OCI-LY7 (cell line): ENCODE measurements around the gene CIDEA. TPM values are rescaled to one million over a fixed set of nuclear protein-coding genes. Genes with fewer than 3 reads are reported as not detected.

Experiments used
- BruUV-seq: library from RNA; stranded (reverse); fragments of 400-500 nt; replicated peaks from 2 replicates; lab custom pipeline; 2021; lab: Mats Ljungman, UMichigan
- CTCF ChIA-PET: fragments of 300-600 bp; sonication (Branson Sonifier 250); formaldehyde crosslinking; loops from one replicate; lab custom pipeline; 2022; ENCODE audit warnings: antibody characterized with exemption; ENCODE audit not compliant: unreplicated experiment; lab: Charles Lee
- POLR2A ChIA-PET: fragments of 300-600 bp; sonication (Branson Sonifier 250); formaldehyde crosslinking; loops from one replicate; lab custom pipeline; 2022; ENCODE audit warnings: antibody characterized with exemption; lab: Charles Lee
- DNase-seq: peaks from one replicate; pipeline ENCODE4 v3.0.0-alpha.2; 2015; ENCODE audit warnings: low spot score
- H2AFZ ChIP-seq: fragments of 200-600 bp; sonication (generic), shearing (Covaris generic); 2 replicates; pipeline ENCODE4 v1.6.1; 2014; ENCODE audit warnings: mild to moderate bottlenecking, antibody characterized with exemption, low read length, moderate library complexity
- H3K27ac ChIP-seq: fragments of 200-600 bp; sonication (generic); 2 replicates; pipeline ENCODE4 v1.5.1; 2014; ENCODE audit warnings: mixed run types, low read depth, mild to moderate bottlenecking, moderate library complexity, low read length, inconsistent platforms; ENCODE audit not compliant: poor library complexity, severe bottlenecking
- H3K36me3 ChIP-seq: fragments of 200-600 bp; sonication (generic); 2 replicates; pipeline ENCODE4 v1.6.1; 2014; ENCODE audit warnings: mild to moderate bottlenecking, antibody characterized with exemption, low read length, moderate library complexity, mixed read lengths; ENCODE audit not compliant: insufficient read depth
- H3K4me1 ChIP-seq: fragments of 200-600 bp; sonication (generic); 2 replicates; pipeline ENCODE4 v1.5.1; 2014; ENCODE audit warnings: mild to moderate bottlenecking, low read length; ENCODE audit not compliant: insufficient read depth, poor library complexity, severe bottlenecking
- H3K4me2 ChIP-seq: fragments of 200-600 bp; sonication (generic); 2 replicates; pipeline ENCODE4 v1.6.1; 2014; ENCODE audit warnings: mild to moderate bottlenecking, low read length
- H3K4me3 ChIP-seq: fragments of 200-600 bp; sonication (generic); 2 replicates; pipeline ENCODE4 v1.5.1; 2014; ENCODE audit warnings: mild to moderate bottlenecking, low read depth, low read length; ENCODE audit not compliant: poor library complexity, severe bottlenecking
- H3K79me2 ChIP-seq: fragments of 200-600 bp; sonication (generic); 2 replicates; pipeline ENCODE4 v1.6.1; 2016; ENCODE audit warnings: low read depth, mild to moderate bottlenecking, low read length, moderate library complexity, mixed read lengths; ENCODE audit not compliant: insufficient read depth
- H3K9me2 ChIP-seq: fragments of 200-600 bp; sonication (generic); 2 replicates; pipeline ENCODE4 v1.6.1; 2016; ENCODE audit warnings: mild to moderate bottlenecking, low read length, mixed read lengths; ENCODE audit not compliant: insufficient read depth
- H3K9me3 ChIP-seq: fragments of 200-600 bp; sonication (generic); 2 replicates; pipeline ENCODE4 v1.6.1; 2014; ENCODE audit warnings: mild to moderate bottlenecking, mixed run types, low read length, mixed read lengths
- H4K20me1 ChIP-seq: fragments of 200-600 bp; sonication (generic); 2 replicates; pipeline ENCODE4 v1.6.1; 2014; ENCODE audit warnings: mild to moderate bottlenecking, antibody characterized with exemption, low read length, moderate library complexity, mixed read lengths; ENCODE audit not compliant: insufficient read depth
- CTCF ChIP-seq: fragments of 200-600 bp; sonication (generic); conservative IDR thresholded peaks from 2 replicates; pipeline ENCODE4 v1.5.1; 2014; ENCODE audit warnings: mild to moderate bottlenecking, antibody characterized with exemption, low read length, moderate library complexity, mixed read lengths
- EZH2phosphoT487 ChIP-seq: fragments of 200-600 bp; sonication (generic); IDR thresholded peaks from 2 replicates; pipeline ENCODE4 v1.6.1; 2018; ENCODE audit warnings: low read depth, borderline replicate concordance, mild to moderate bottlenecking, mixed run types, antibody characterized with exemption, low read length, moderate library complexity, mixed read lengths
- intact Hi-C: fragments of 100-400 bp; cut with micrococcal nuclease; formaldehyde crosslinking; loops from one replicate; pipeline ENCODE4 v1.10.0; 2022; ENCODE audit not compliant: unreplicated experiment
- total RNA-seq, 2 experiments: library from RNA; depleted of rRNA in 1 of 2; stranded (reverse); fragments of >200 nt in 1 of 2; shearing (Covaris generic) in 1 of 2; gene quantifications; 2 replicates each; pipeline ENCODE4 v1.2.3, GENCODE V29; 2014 to 2022

Gene CIDEA
- total RNA-seq, 2 experiments from 2014 or later, result not detected

GRCh38 chr18:12283666-12284065, 29.5 kb downstream of the CIDEA start:
- no peak overlapping the region for H3K4me2 ChIP-seq
- no peak for TF ChIP-seq EZH2phosphoT487
- TF ChIP-seq CTCF, result no peak
- BruUV-seq, result no TSS peak
- DNase-seq, result no peak
- H3K4me1 ChIP-seq, result no peaks in the 10 kb centered on the region
- no peak overlapping the region for H3K4me3 ChIP-seq
- H3K9me2 ChIP-seq, result no peaks in the 10 kb centered on the region
- CTCF ChIA-PET, result no interaction called here
- H2AFZ ChIP-seq, result no peak overlapping the region
- no peak overlapping the region for H3K27ac ChIP-seq
- intact Hi-C loops, result no loop called here
- no peaks in the 10 kb centered on the region for H3K36me3 ChIP-seq
- H3K79me2 ChIP-seq, result no peaks in the 10 kb centered on the region
- POLR2A ChIA-PET, result interaction anchor here (0.5 to 0.6 kb wide), 3 partner anchors 13 to 800 kb away, joined by 3 to 4 read pairs (median 3); no protein-coding TSS in a partner anchor
- H3K9me3 ChIP-seq, result no peaks in the 10 kb centered on the region
- H4K20me1 ChIP-seq, result no peaks in the 10 kb centered on the region

GRCh38 chr18:12287131-12287681, 33.0 kb downstream of the CIDEA start:
- no TSS peak for BruUV-seq
- POLR2A ChIA-PET, result no interaction called here

More at GRCh38 chr18:12287131-12287681, 33.0 kb downstream of the CIDEA start:
- Histone ChIP-seq H4K20me1 (no peaks in the 10 kb centered on the region), H3K4me2 (no peak overlapping the region), H3K9me2 (no peaks in the 10 kb centered on the region), H3K79me2 (no peaks in the 10 kb centered on the region), H3K27ac (no peak overlapping the region), H3K4me3 (no peak overlapping the region), H3K9me3 (no peaks in the 10 kb centered on the region), H2AFZ (no peak overlapping the region), H3K36me3 (no peaks in the 10 kb centered on the region), H3K4me1 (no peaks in the 10 kb centered on the region)
- CTCF ChIA-PET, result no interaction called here
- TF ChIP-seq EZH2phosphoT487 (no peak), CTCF (no peak)
- intact Hi-C loops, result no loop called here
- DNase-seq, result no peak
